Kidney epithelial cell (primary cell): Measurements from ENCODE around the gene PRKG1. TPM values are rescaled to one million over a fixed set of nuclear protein-coding genes. Genes with fewer than 3 reads are reported as not detected.

ENCODE experiments used
- DNase-seq: peaks from one replicate; pipeline ENCODE4 v3.0.0-alpha.2; 2010; ENCODE audit warnings: low read depth
- H3K27me3 ChIP-seq: 2 replicates; pipeline ENCODE4 v1.6.0; 2011; ENCODE audit warnings: low read length; ENCODE audit not compliant: control insufficient read depth, insufficient read depth
- H3K36me3 ChIP-seq: 2 replicates; pipeline ENCODE4 v1.5.1; 2011; ENCODE audit warnings: low read length; ENCODE audit not compliant: control insufficient read depth, insufficient read depth
- H3K4me3 ChIP-seq: 2 replicates; pipeline ENCODE4 v1.5.1; 2011; ENCODE audit warnings: low read depth, mild to moderate bottlenecking, control low read depth, low read length
- total RNA-seq: library from RNA; depleted of rRNA; stranded (reverse); fragments of >200 nt; gene quantifications from 2 replicates; pipeline ENCODE4 v1.2.3, GENCODE V29; 2015
- TF ChIP-seq, protein P1 (sequence below): IDR thresholded peaks from 2 replicates; pipeline ENCODE4 v1.5.1; 2011; ENCODE audit warnings: mild to moderate bottlenecking, moderate library complexity, low read length, control low read depth, inconsistent platforms; ENCODE audit not compliant: insufficient read depth, poor library complexity, severe bottlenecking

The PRKG1 gene
- total RNA-seq, 1 donor from 2014 or later = 1.3 TPM

DNA sequence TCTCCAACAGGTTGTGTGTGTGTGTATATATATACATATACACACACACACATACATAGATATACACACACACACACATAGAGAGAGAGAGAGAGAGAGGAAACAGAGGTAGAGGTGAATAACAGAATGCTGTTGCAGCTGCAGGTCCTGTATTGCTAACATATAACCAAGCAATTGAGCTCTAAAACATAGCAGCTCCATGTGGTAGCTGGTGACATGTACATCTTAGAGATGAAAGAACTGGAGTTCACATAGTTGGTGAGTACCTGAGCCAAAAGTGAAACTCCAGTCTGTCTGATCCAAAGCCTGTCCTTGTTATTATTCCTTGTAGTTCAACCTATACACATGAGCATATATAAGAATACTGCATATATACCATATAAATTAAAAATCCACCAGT, 778.0 kb downstream of the PRKG1 start:
- H3K36me3 ChIP-seq = no peaks in the 10 kb centered on the region
- DNase-seq = no peak
- TF ChIP-seq, protein P1, sequence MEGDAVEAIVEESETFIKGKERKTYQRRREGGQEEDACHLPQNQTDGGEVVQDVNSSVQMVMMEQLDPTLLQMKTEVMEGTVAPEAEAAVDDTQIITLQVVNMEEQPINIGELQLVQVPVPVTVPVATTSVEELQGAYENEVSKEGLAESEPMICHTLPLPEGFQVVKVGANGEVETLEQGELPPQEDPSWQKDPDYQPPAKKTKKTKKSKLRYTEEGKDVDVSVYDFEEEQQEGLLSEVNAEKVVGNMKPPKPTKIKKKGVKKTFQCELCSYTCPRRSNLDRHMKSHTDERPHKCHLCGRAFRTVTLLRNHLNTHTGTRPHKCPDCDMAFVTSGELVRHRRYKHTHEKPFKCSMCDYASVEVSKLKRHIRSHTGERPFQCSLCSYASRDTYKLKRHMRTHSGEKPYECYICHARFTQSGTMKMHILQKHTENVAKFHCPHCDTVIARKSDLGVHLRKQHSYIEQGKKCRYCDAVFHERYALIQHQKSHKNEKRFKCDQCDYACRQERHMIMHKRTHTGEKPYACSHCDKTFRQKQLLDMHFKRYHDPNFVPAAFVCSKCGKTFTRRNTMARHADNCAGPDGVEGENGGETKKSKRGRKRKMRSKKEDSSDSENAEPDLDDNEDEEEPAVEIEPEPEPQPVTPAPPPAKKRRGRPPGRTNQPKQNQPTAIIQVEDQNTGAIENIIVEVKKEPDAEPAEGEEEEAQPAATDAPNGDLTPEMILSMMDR = no peak
- no peaks in the 10 kb centered on the region for H3K27me3 ChIP-seq
- H3K4me3 ChIP-seq = no peak overlapping the region

DNA sequence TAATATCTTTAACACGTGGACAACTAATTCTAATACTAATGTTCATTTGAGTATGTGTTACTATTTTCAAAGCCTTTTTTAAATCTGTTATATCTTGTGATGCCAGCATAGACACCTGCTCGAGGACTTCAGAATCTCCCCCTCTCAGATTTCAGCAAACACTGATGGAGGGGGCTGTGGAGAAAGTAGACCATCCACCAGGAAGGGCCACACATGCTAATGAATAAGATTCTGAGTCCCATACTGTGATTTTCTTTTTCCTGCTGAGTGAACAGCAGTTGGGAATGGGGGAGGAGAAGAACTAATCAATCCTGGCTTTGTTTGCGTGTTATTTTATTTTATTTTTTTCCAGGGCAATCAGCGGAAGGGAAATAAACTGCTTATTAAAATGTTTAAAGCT, 783.0 kb downstream of the PRKG1 start:
- DNase-seq = no peak

DNA sequence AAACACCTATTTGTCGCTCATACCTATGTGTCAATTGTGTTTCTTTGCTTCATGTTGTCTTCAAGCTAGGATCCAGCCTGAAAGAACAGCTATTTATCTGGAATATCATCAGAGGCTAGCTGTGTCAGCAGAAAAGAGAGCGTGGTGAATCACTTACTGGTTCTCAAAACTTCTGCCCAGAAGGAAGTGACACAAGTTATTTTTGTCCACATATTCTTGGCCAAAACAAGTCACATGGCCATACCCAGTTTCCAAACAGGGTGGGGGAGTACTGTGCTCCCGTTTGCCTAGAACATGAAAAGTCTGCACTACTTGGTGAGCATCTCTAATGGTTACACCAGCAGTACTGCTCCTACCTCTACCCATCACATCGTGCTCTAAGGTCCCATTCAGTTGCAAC, 786.0 kb downstream of the PRKG1 start:
- Histone ChIP-seq H3K36me3 (no peaks in the 10 kb centered on the region), H3K27me3 (no peaks in the 10 kb centered on the region), H3K4me3 (no peak overlapping the region)
- DNase-seq = no peak
- TF ChIP-seq, protein P1 = no peak

More for the DNA sequence above, 783.0 kb downstream of the PRKG1 start:
- H3K27me3 ChIP-seq = no peaks in the 10 kb centered on the region
- H3K36me3 ChIP-seq = no peaks in the 10 kb centered on the region
- TF ChIP-seq, protein P1 = no peak
- no peak overlapping the region for H3K4me3 ChIP-seq

DNA sequence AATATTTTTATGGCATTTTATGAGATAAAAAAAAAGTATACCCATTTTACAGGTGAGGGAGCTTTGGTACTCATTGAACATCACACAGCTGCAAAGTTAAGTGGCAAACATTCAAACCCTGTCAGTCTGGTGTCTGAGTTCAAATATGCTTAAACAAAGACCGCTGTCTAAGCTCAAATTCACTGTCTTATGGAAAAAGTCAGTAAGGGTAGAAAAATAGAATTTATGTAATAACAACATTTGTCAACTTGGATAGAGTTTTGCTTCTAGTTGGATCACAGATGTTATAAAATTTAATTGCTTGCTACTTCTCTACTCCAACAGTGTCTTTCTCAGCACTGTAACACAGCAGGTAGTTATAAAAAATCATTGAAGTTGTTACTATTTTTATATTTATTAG, 786.8 kb downstream of the PRKG1 start:
- no peak for DNase-seq
- TF ChIP-seq, protein P1 = no peak
- Histone ChIP-seq H3K36me3 (no peaks in the 10 kb centered on the region), H3K27me3 (no peaks in the 10 kb centered on the region), H3K4me3 (no peak overlapping the region)

DNA sequence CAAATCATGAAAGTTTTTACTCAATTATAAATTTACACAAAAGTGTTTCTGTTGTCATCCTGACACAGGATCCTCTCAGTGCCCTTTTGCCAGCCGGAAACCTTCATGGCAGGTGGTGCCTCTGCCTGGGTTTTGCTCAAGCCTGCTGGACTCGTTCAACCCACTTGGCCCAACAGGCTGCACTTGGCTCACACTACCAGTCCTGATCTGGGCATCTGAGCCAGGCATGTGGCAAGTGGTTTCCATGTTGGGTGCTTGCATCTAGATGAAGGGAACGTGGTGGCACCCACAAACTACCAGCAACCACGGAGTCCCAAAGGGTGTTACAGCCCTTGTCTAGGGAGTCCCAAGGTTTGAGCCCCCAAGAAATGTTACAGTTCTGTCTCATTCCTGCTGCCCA, 787.4 kb downstream of the PRKG1 start:
- H3K36me3 ChIP-seq = no peaks in the 10 kb centered on the region
- H3K27me3 ChIP-seq = no peaks in the 10 kb centered on the region
- TF ChIP-seq, protein P1 = no peak
- DNase-seq = no peak
- no peak overlapping the region for H3K4me3 ChIP-seq

DNA sequence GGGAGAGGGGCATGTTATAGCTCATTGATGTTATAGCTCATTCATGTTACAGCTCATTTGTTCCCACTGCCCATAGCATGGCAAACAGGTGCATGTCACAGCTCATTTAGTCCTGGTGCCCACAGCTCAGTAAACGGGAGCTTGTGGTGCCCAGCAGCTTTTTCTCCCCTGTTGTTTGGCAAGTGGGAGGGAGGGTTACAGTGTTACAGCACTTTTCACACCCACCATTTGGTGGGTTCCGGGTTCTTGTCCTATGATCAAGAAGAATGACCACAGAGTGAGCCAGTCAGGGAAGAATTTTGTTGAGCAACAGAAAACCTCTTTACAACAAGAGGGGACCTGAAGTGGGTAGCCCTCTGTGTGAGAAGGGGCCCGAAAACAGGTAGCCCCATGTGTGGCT, 787.9 kb downstream of the PRKG1 start:
- Histone ChIP-seq H3K4me3 (no peak overlapping the region), H3K36me3 (no peaks in the 10 kb centered on the region), H3K27me3 (no peaks in the 10 kb centered on the region)
- peak; percentile 16 for DNase-seq
- TF ChIP-seq, protein P1 = no peak
